Trophoblast cell (in vitro differentiated cells and primary cell): ENCODE measurements around the gene NRXN2. TPM values are rescaled to one million over a fixed set of nuclear protein-coding genes. Genes with fewer than 3 reads are reported as not detected.
A peak's percentile ranks its signal among the peaks of the same experiment; 100 is the strongest.

Experiments used
- DNase-seq, 2 donors: peaks; one replicate each; pipeline ENCODE4 v3.0.0-alpha.2; 2016
- H2AFZ ChIP-seq: 2 replicates; pipeline ENCODE4 v1.6.1; 2013; ENCODE audit warnings: low read length, moderate library complexity, mild to moderate bottlenecking; ENCODE audit not compliant: insufficient read depth, poor library complexity
- H2AK5ac ChIP-seq: 2 replicates; pipeline ENCODE4 v1.6.1; 2013; ENCODE audit warnings: mild to moderate bottlenecking, low read length
- H2BK120ac ChIP-seq: 2 replicates; pipeline ENCODE4 v1.6.1; 2013; ENCODE audit warnings: low read length, mild to moderate bottlenecking, moderate library complexity; ENCODE audit not compliant: insufficient read depth, poor library complexity
- H2BK12ac ChIP-seq: 2 replicates; pipeline ENCODE4 v1.6.1; 2013; ENCODE audit warnings: mild to moderate bottlenecking, low read length, moderate library complexity
- H2BK5ac ChIP-seq: 2 replicates; pipeline ENCODE4 v1.6.1; 2013; ENCODE audit warnings: low read length, low read depth, moderate library complexity, mild to moderate bottlenecking; ENCODE audit not compliant: poor library complexity
- H3K14ac ChIP-seq: 2 replicates; pipeline ENCODE4 v1.6.1; 2013; ENCODE audit warnings: mild to moderate bottlenecking, low read length
- H3K18ac ChIP-seq: 2 replicates; pipeline ENCODE4 v1.6.1; 2013; ENCODE audit warnings: mild to moderate bottlenecking, low read length
- H3K23ac ChIP-seq: 2 replicates; pipeline ENCODE4 v1.6.1; 2013; ENCODE audit warnings: low read length
- H3K27ac ChIP-seq: 2 replicates; pipeline ENCODE4 v1.5.1; 2013; ENCODE audit warnings: low read depth, mild to moderate bottlenecking, inconsistent platforms, low read length, moderate library complexity
- H3K27me3 ChIP-seq: 2 replicates; pipeline ENCODE4 v1.6.1; 2013; ENCODE audit warnings: inconsistent platforms, mild to moderate bottlenecking, low read length, moderate library complexity; ENCODE audit not compliant: insufficient read depth
- H3K36me3 ChIP-seq, 2 experiments: 1 replicate in 1 of 2; 2 replicates in 1 of 2; pipeline ENCODE4 v1.6.1; 2013; ENCODE audit warnings: low read length in 2 of 2, mild to moderate bottlenecking in 2 of 2, moderate library complexity in 1 of 2; ENCODE audit not compliant: insufficient read depth in 2 of 2, control insufficient read depth in 1 of 2
- H3K4ac ChIP-seq: 2 replicates; pipeline ENCODE4 v1.6.1; 2013; ENCODE audit warnings: low read depth, mild to moderate bottlenecking, low read length, moderate library complexity
- H3K4me1 ChIP-seq, 2 experiments: 1 replicate in 1 of 2; 2 replicates in 1 of 2; pipeline ENCODE4 v1.6.1; 2013; ENCODE audit warnings: low read length in 2 of 2, mild to moderate bottlenecking in 2 of 2, moderate library complexity in 1 of 2; ENCODE audit not compliant: insufficient read depth in 2 of 2, control insufficient read depth in 1 of 2
- H3K4me2 ChIP-seq: 2 replicates; pipeline ENCODE4 v1.6.1; 2013; ENCODE audit warnings: inconsistent platforms, mild to moderate bottlenecking, low read length, moderate library complexity
- H3K4me3 ChIP-seq: 2 replicates; pipeline ENCODE4 v1.5.1; 2013; ENCODE audit warnings: mild to moderate bottlenecking, low read depth, low read length, inconsistent platforms
- H3K79me1 ChIP-seq: one replicate; pipeline ENCODE4 v1.6.1; 2013; ENCODE audit warnings: low read length
- H3K79me2 ChIP-seq: 2 replicates; pipeline ENCODE4 v1.6.1; 2013; ENCODE audit warnings: low read length, mild to moderate bottlenecking; ENCODE audit not compliant: control insufficient read depth, insufficient read depth, poor library complexity
- H3K9ac ChIP-seq: 2 replicates; pipeline ENCODE4 v1.6.1; 2013; ENCODE audit warnings: mild to moderate bottlenecking, low read length
- H3K9me3 ChIP-seq: 2 replicates; pipeline ENCODE4 v1.6.1; 2013; ENCODE audit warnings: low read depth, mild to moderate bottlenecking, control low read depth, inconsistent platforms, low read length; ENCODE audit not compliant: insufficient read depth
- H4K12ac ChIP-seq: 2 replicates; pipeline ENCODE4 v1.6.1; 2013; ENCODE audit warnings: low read depth, mild to moderate bottlenecking, low read length, moderate library complexity
- H4K8ac ChIP-seq: 2 replicates; pipeline ENCODE4 v1.6.1; 2013; ENCODE audit warnings: low read depth, mild to moderate bottlenecking, low read length, moderate library complexity
- H4K91ac ChIP-seq: one replicate; pipeline ENCODE4 v1.6.1; 2013; ENCODE audit warnings: low read depth, mild to moderate bottlenecking, low read length, moderate library complexity
- WGBS: extraction: QIAGEN DNeasy Blood & Tissue Kit; methylation state at CpG from one replicate; pipeline ENCODE4 v1.1.7; 2013; ENCODE audit warnings: missing lambda C conversion rate; ENCODE audit not compliant: insufficient read length, insufficient coverage; ENCODE audit errors: extremely low coverage; 5-methylcytosine and 5-hydroxymethylcytosine counted together
- polyA plus RNA-seq: library from polyadenylated mRNA; stranded (reverse); fragments of 200-250 nt; gene quantifications from 2 replicates; pipeline ENCODE4 v1.2.3, GENCODE V29; 2013

Gene NRXN2
- 2.9 and 3.1 TPM in 2 replicates for polyA plus RNA-seq

DNA sequence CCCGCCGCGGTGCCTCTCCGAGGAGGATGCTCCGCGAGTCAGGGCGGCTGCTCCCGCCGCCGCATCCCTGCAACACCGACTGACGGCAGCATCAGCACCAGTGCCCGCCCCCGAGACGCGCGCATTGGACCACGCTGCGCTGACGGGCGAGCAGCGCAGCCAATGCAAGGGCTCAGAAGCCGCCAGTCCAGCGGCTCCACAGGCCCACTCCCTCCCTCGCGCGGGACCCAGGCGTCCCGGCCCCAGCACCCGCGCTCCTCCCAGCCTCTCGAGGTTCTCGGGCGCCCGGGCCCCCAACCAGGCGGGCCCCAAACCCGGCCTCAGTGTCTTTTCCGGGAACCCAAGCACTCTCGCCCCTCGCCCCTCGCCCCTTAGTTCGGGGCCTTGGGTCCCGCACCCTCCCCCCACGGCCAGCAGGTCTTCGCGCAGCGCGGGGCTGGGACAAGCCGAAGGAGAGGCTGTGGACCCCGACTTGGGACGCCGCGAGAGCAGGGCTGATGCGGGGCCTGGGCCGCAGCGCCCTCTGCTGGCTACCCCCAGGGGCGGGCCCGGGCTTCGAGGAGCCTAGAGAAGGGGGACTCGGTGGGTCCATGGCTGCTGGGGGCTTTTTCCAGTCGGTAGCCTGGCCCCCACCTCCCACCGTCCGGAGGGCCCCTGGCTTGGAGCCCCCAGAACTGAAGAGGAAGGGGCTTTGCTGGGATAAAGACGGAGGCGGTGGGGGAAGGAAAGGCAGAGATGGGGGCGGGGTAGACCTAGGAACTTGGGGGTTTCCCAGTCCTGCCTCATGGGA, at the start of gene NRXN2:
Gene NRXN2, minus strand, starts transcription at position 81 of the 790 bp plus-strand sequence. CDS start 9,498 bp downstream, outside the sequence.
- H2BK120ac ChIP-seq, result no peak within 1 kb of the TSS
- H3K79me2 ChIP-seq, result no peaks in the 10 kb centered on the region
- H4K8ac ChIP-seq, result peak within 1 kb of the TSS; percentile 71
- no peaks in the 10 kb centered on the region for H3K36me3 ChIP-seq
- H3K79me1 ChIP-seq, result no peaks in the 10 kb centered on the region
- peak; percentile 76 to 83 for DNase-seq
- no peak within 1 kb of the TSS for H2AK5ac ChIP-seq
- H3K9me3 ChIP-seq, result peaks cover 5% of the 10 kb centered on the region
- H3K4me2 ChIP-seq, result peak within 1 kb of the TSS; percentile 78
- H4K12ac ChIP-seq, result peak within 1 kb of the TSS; percentile 43
- H3K23ac ChIP-seq, result no peak within 1 kb of the TSS
- H2BK5ac ChIP-seq, result no peak within 1 kb of the TSS
- no peak within 1 kb of the TSS for H2BK12ac ChIP-seq
- no peak within 1 kb of the TSS for H3K14ac ChIP-seq
- H4K91ac ChIP-seq, result no peak within 1 kb of the TSS
- peaks cover 9% of the 10 kb centered on the region for H3K27me3 ChIP-seq
- no peak within 1 kb of the TSS for H3K18ac ChIP-seq
- H3K9ac ChIP-seq, result no peak within 1 kb of the TSS
- WGBS, result no CpG with 5 or more reads among the region's 66 CpGs
- H3K4me1 ChIP-seq, result no peaks in the 10 kb centered on the region
- peak within 1 kb of the TSS; percentile 74 for H2AFZ ChIP-seq
- peak within 1 kb of the TSS; percentile 70 for H3K4me3 ChIP-seq
- no peak within 1 kb of the TSS for H3K4ac ChIP-seq
- no peak within 1 kb of the TSS for H3K27ac ChIP-seq

DNA sequence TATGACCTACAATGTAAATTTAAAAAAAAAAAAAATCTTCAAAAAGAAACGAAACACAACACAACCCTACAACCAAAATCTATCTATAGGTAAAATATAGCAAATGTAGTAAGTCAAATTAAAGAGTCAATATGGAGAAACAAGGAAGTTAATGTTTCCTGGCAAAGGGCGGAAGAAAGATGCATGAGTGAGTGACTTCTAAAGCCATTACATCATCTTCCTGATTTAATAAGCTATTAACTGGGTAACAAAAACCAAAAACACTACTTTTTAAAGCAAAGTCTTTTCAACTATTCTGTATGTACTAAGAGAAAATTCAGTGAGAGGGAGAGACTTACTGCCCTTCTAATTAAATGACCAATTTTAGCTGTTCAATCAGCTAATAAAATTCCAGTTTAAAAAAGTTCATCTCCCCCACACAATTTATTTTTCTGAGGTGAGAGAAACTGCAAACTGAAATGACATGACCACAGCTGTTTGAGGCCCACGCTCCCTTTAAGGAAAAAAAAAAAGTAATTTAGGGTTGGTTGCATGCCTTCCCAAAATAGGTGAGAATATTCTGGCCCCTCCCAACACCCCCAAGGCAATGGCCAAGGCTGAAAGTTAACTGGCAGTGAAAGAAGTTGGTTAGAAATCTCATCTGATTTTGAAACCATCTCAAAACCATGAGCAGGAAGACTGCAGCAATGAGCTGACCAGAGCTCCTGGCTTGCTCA, 49.5 kb upstream of the NRXN2 start:
- Histone ChIP-seq H2BK120ac (no peak overlapping the region), H4K12ac (no peak overlapping the region), H3K14ac (no peak overlapping the region), H3K4me1 (peaks cover 3 to 4% of the 10 kb centered on the region in 2 experiments), H2AFZ (no peak overlapping the region), H3K27me3 (no peaks in the 10 kb centered on the region), H3K4me3 (no peak overlapping the region), H3K36me3 (peaks cover 45 to 80% of the 10 kb centered on the region in 2 experiments), H3K4me2 (no peak overlapping the region), H3K9me3 (no peaks in the 10 kb centered on the region), H3K18ac (no peak overlapping the region), H3K27ac (no peak overlapping the region), H3K79me1 (no peaks in the 10 kb centered on the region), H3K79me2 (peaks cover 8% of the 10 kb centered on the region), H4K8ac (no peak overlapping the region), H4K91ac (no peak overlapping the region), H2BK12ac (no peak overlapping the region), H3K4ac (peak overlapping the region; percentile 48), H3K9ac (no peak overlapping the region), H3K23ac (no peak overlapping the region), H2AK5ac (no peak overlapping the region), H2BK5ac (no peak overlapping the region)
- WGBS, result 100% methylated on average over 1 of the region's 3 CpGs
- DNase-seq, result no peak

DNA sequence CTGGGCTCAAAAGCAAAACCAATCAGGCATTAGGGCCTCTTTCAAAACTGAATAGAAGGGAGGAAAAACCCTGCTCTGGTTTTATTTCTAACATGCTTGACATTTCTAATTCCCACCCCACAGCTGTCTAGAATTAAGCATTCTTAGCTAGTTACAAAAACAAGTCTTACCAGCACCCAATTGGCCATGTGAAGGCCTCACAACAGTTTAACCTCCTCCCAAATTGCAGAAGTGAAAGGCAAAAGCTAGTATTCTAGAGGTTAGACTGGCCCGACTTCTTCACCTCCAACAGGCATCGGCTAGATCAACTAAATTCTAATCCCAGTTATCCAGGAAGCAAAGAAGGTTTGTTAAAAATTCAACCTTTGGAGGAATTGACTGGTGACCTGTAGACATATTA, 48.9 kb upstream of the NRXN2 start:
- Histone ChIP-seq H3K4me2 (no peak overlapping the region), H3K18ac (no peak overlapping the region), H2BK120ac (no peak overlapping the region), H3K27ac (no peak overlapping the region), H3K79me2 (peaks cover 3% of the 10 kb centered on the region), H4K91ac (no peak overlapping the region), H3K4me1 (peaks cover 1% of the 10 kb centered on the region in 2 experiments), H2BK5ac (no peak overlapping the region), H3K4me3 (no peak overlapping the region), H3K4ac (no peak overlapping the region), H2AK5ac (no peak overlapping the region), H2BK12ac (no peak overlapping the region), H3K14ac (no peak overlapping the region), H3K79me1 (no peaks in the 10 kb centered on the region), H3K23ac (no peak overlapping the region), H3K9me3 (no peaks in the 10 kb centered on the region), H3K36me3 (peaks cover 50 to 83% of the 10 kb centered on the region in 2 experiments), H3K27me3 (no peaks in the 10 kb centered on the region), H2AFZ (no peak overlapping the region), H3K9ac (no peak overlapping the region), H4K8ac (no peak overlapping the region), H4K12ac (no peak overlapping the region)
- WGBS, result no CpG with 5 or more reads among the region's 2 CpGs
- no peak for DNase-seq

DNA sequence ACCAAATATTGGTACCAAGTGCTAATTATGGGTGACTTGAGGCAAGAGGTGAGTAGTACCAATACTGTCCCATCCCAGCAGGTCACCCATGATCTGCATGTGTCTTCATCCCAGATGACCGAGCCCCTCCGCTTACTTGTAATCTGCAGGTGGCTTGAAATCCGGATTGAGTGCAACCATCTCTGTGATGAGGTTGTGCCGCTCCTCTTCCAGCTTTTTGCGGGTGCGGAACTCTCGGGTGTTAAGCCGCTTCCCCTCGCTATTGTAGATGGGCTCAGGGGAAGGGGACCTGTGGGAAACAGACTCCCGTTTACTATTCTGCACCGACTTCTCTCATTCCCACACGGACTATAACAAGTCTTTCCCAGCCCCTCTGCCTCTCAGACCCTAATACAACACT, 47.1 kb upstream of the NRXN2 start:
- Histone ChIP-seq H4K8ac (no peak overlapping the region), H3K18ac (no peak overlapping the region), H4K91ac (no peak overlapping the region), H2BK12ac (no peak overlapping the region), H4K12ac (no peak overlapping the region), H3K4me2 (no peak overlapping the region), H3K79me2 (no peaks in the 10 kb centered on the region), H2AK5ac (no peak overlapping the region), H3K79me1 (no peaks in the 10 kb centered on the region), H3K4ac (no peak overlapping the region), H3K4me3 (no peak overlapping the region), H3K23ac (no peak overlapping the region), H3K9me3 (no peaks in the 10 kb centered on the region), H2BK5ac (no peak overlapping the region), H3K14ac (no peak overlapping the region), H3K4me1 (no peaks in the 10 kb centered on the region), H3K9ac (no peak overlapping the region), H2AFZ (no peak overlapping the region), H3K27ac (no peak overlapping the region), H3K36me3 (peaks cover 64 to 89% of the 10 kb centered on the region in 2 experiments), H2BK120ac (no peak overlapping the region), H3K27me3 (no peaks in the 10 kb centered on the region)
- DNase-seq, result no peak
- whole genome bisulfite sequencing, result no CpG with 5 or more reads among the region's 12 CpGs
